GM18870 (cell line): ENCODE measurements around the gene CNTNAP2.

Experiments used
- ATAC-seq: cut with Tn5 transposase; IDR thresholded peaks from one replicate; pipeline ENCODE4 v1.9.1; 2021; ENCODE audit warnings: moderate library complexity; ENCODE audit not compliant: unreplicated experiment

CNTNAP2 gene

GRCh38 chr7:146554556-146554955 is 438.0 kb downstream of the CNTNAP2 start:
- no peak for ATAC-seq

GRCh38 chr7:146557971-146558469 is 441.4 kb downstream of the CNTNAP2 start:
- ATAC-seq = no peak

GRCh38 chr7:146565872-146566271 is 449.3 kb downstream of the CNTNAP2 start:
- ATAC-seq = no peak

GRCh38 chr7:146575903-146576302 is 459.3 kb downstream of the CNTNAP2 start:
- ATAC-seq = no peak

- ATAC-seq = no peak
Observed at GRCh38 chr7:146591976-146592375, 475.4 kb downstream of the CNTNAP2 start.

- ATAC-seq = no peak
Observed at GRCh38 chr7:146606628-146607027, 490.0 kb downstream of the CNTNAP2 start.

GRCh38 chr7:146619641-146620040 is 503.0 kb downstream of the CNTNAP2 start:
- ATAC-seq = no peak

GRCh38 chr7:146626912-146627311 is 510.3 kb downstream of the CNTNAP2 start:
- no peak for ATAC-seq

- no peak for ATAC-seq
Observed at GRCh38 chr7:146635205-146636032, 518.8 kb downstream of the CNTNAP2 start.

GRCh38 chr7:146636033-146636356 is 519.4 kb downstream of the CNTNAP2 start:
- ATAC-seq = no peak

GRCh38 chr7:146636581-146636980 is 520.0 kb downstream of the CNTNAP2 start:
- ATAC-seq = no peak

- ATAC-seq = no peak
Observed at GRCh38 chr7:146639291-146639690, 522.7 kb downstream of the CNTNAP2 start.

- no peak for ATAC-seq
Observed at GRCh38 chr7:146641491-146641890, 524.9 kb downstream of the CNTNAP2 start.

GRCh38 chr7:146645383-146645976 is 528.9 kb downstream of the CNTNAP2 start:
- ATAC-seq = no peak

GRCh38 chr7:146647445-146647844 is 530.8 kb downstream of the CNTNAP2 start:
- no peak for ATAC-seq

GRCh38 chr7:146652176-146652575 is 535.6 kb downstream of the CNTNAP2 start:
- ATAC-seq = no peak

GRCh38 chr7:146654048-146654447 is 537.4 kb downstream of the CNTNAP2 start:
- no peak for ATAC-seq

- no peak for ATAC-seq
Observed at GRCh38 chr7:146655928-146656797, 539.6 kb downstream of the CNTNAP2 start.

GRCh38 chr7:146656988-146657387 is 540.4 kb downstream of the CNTNAP2 start:
- no peak for ATAC-seq

GRCh38 chr7:146658604-146659003 is 542.0 kb downstream of the CNTNAP2 start:
- ATAC-seq = no peak

- no peak for ATAC-seq
Observed at GRCh38 chr7:146659732-146660131, 543.1 kb downstream of the CNTNAP2 start.
